Cortex of kidney (tissue), 1 donor: Measurements from ENCODE around the gene SCT.

Experiments
- DNase-seq: peaks from one replicate; lab custom pipeline; 2025; lab: John Stamatoyannopoulos, UW

Gene SCT

DNA sequence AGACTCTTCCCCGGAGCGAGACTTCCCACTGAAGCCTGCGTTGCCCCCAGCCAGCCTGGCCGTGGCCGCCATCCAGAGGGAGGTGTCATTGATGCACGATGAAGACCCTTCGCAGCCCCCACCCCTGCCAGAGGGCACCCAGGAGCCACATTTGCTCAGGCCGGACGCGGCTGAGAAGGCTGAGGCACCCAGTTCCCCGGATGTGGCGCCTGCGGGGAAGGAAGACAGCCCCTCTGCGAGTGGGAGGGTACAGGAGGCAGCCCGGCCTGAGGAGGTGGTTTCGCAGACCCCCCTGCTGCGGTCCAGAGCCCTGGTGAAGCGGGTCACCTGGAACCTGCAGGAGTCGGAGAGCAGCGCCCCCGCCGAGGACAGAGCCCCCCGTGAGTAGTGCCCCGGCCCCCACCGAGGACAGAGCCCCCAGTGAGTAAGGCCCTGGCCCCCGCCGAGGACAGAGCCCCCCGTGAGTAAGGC lies 17.6 kb downstream of the SCT start:
- DNase-seq, result no peak

DNA sequence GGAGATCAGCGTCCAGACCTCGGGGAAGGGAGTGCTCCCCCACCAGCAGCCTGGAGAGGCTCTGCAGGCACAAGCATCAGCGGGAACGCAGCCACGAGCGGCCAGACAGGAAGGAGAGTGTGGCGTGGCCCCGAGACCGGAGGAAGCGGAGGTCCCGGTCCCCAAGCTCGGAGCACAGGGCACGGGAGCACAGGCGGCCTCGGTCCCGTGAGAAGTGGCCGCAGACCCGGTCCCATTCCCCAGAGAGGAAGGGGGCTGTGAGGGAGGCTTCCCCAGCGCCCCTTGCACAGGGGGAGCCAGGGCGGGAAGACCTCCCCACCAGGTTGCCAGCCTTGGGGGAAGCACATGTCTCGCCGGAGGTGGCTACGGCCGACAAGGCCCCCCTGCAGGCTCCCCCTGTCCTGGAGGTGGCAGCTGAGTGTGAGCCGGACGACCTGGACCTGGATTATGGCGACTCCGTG lies 18.2 kb downstream of the SCT start:
- DNase-seq, result no peak

DNA sequence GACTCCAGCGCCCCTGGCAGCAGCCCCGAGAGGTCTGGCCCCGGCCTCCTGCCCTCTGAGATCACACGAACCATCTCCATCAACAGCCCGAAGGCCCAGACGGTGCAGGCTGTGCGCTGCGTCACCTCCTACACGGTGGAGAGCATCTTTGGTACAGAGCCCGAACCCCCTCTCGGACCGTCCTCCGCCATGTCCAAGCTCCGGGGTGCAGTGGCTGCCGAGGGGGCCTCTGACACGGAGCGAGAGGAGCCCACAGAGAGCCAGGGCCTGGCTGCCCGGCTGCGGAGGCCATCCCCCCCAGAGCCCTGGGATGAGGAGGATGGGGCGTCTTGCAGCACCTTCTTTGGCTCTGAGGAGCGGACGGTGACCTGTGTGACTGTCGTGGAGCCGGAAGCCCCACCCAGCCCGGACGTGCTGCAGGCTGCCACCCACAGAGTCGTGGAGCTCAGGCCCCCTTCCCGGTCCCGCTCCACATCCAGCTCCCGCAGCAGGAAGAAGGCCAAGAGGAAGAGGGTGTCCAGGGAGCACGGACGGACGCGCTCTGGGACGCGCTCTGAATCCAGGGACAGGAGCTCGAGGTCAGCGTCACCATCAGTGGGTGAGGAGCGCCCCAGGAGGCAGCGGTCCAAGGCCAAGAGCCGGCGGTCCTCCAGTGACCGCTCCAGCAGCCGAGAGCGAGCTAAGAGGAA lies 18.9 kb downstream of the SCT start:
- no peak for DNase-seq

DNA sequence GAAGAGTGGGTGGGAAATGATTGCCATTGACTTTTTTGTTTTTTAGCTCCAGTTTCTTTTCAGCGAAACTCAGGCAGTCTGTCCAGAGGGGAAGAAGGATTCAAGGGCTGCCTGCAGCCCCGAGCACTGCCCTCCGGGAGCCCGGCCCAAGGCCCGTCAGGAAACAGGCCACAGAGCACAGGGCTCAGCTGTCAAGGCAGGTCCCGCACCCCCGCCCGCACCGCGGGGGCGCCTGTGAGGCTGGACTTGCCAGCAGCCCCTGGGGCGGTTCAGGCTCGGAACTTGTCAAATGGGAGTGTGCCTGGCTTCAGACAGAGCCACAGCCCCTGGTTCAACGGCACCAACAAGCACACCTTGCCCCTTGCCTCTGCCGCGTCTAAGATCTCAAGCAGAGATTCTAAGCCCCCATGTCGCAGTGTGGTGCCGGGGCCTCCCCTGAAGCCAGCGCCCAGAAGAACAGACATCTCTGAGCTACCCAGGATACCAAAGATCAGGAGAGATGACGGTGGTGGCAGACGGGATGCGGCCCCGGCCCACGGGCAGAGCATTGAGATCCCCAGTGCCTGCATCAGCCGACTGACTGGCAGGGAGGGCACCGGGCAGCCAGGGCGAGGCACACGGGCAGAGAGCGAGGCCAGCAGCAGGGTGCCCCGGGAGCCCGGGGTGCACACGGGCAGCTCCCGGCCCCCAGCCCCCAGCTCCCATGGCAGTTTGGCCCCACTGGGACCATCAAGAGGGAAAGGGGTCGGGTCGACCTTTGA lies 19.8 kb downstream of the SCT start:
- no peak for DNase-seq

DNA sequence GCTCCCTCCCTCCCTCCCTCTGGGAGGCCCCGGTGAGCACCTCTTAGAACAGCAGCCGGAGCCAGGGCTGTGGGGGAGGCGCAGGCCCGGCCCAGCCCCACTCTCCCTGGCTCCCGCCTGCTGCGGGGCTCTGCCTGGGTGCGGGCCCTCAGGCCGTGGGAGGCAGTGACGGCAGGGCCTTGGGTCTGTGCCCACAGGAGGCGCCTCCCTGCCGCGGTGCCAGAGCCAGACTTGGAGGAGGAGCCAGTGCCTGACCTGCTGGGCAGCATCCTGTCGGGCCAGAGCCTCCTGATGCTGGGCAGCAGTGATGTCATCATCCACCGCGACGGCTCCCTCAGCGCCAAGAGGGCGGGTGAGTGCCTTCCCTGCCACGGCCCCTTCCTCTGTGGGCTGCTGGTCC lies 20.7 kb downstream of the SCT start:
- DNase-seq, result no peak

DNA sequence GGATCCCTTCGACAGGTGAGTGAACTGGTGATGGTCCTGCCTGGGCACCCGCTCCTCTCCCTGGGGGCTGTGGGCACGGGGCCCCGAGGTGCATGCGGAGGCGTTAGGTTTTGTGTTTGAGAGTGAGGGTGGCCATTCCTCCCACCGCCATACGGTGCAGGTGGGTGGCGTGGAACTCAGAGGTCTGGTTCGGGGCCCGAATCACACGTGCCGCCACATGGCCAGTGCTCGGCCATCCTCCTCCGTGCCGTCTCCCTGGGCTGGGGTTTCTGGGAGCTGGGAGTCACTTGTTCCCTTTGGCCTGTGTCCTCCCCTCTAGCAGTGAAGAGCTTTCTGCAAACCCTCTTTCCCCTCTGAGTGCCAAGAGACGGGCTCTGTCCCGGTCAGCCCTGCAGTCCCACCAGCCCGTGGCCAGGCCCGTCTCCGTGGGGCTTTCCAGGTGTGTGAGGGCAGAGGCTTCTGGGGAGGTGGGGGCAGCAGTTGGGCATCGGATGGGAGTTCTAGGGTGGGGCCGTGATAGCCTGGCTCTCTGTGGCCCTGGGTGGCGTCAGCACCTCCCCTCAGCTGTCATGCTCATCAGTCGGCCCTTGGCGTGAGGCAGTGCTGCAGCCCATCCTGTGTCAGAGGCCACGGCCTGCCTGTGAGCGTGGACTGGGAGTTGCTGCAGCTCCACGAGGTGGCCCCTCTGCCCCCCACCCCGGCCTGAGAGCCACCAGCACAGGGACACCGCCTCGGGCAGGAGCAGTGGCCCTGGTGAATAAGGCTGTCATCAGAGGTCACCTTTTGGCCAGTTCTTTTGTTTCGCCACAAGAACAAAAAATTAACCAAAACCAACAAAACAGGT lies 21.5 kb downstream of the SCT start:
- DNase-seq, result no peak

DNA sequence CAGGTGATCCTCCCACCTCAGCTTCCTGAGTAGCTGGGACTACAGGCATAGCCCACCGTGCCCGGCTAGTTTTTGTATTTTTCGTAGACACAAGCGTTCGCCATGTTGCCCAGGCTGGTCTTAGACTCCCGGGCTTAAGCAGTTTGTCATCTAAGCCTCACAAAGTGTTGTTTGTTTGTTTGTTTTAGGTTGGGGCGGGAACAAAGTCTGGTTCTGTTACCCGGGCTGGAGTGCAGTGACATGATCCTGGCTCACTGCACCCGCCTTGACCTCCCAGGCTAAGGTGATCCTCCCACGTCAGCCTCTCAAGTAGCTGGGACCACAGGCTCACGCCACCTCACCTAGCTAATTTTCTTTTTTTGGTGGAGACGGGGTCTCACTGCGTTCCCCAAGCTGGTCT lies 23.8 kb downstream of the SCT start:
- DNase-seq, result no peak

DNA sequence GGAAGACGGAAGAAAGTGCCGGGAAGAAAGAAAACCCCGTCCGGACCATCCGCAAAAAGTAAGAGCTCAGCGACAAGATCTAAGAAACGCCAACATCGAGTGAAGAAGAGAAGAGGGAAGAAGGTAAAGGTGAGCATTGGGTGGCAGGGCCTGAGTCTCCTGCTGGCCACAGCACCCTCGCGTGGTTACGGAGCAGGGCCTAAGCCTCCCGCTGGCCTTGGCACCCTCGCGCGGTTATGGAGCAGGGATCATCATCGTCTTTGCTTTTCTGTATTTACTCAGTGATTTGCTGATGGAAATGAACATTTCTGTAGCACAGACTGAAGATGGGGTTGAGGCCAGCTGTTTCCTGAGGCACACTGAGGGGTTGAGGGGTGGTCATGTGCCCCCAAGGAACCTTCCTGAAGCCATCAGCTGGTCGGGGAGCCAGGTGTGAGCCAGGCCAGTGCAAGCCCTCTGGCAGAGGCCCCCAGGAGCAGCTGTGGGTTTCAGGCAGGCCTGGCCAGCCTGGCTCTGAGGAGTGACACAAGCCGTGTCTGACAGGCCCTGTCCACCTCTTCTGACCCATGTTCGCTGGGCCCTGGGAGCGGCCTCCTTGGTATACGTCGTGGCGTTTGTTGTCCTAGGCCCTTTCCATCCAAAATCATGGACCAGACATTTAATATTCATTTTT lies 25.3 kb downstream of the SCT start:
- DNase-seq, result no peak

DNA sequence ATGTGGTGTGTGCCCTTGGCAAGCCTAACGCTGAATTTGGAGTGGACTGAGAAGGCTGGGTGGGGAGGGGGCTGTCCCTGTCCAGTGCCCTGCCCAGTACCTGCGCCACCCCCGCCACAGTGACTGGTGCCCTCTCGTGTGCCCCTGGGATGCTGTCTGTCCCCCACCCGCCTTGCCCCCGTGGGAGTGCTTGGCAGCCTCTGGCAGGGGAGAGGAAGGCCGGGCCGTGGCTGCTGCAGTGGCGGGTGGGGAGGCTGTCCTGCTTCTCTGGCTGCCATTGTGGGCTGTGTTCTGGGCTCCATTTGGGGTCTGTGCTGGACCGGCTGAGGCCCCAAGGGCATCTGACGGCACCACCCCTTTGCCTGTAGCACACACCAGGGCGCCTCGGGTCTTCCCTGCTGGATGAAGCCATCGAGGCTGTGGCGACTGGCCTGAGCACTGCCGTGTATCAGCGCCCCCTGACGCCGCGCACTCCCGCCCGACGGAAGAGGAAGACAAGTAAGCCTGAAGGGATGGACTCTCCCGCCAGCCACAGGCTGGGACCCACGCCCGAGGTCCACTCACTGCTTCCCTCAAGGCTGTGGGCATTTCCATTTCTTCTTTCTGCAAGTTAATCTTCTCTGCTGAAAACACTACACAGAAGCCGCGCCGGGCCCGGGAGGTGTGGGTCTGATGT lies 28.8 kb downstream of the SCT start:
- DNase-seq, result no peak

DNA sequence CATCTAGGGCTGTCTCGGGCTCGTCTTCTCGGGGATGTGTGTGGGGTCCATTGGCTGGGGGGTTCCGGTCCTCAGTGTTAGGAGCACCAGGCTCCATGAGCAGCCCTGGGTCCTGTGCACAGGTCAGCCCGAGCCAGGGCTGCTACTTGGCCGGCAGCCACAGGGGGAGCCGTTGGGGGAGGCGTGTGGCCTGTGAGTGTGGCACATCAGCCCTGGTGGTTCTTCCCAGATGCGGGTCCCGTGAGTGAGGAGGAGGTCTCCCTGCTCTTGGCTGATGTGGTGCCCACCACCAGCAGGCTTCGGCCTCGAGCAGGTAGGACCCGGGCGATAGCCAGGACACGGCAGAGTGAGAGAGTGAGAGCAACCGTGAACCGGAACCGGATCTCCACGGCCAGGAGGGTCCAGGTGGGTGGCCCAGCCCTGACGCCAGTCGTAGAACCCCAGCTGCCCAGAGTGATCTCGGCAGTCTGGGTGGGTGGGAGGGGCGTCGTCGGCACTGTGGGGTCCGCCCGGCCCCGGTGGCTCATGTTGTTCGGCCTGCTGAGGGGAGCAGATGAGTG lies 29.7 kb downstream of the SCT start:
- DNase-seq, result no peak

DNA sequence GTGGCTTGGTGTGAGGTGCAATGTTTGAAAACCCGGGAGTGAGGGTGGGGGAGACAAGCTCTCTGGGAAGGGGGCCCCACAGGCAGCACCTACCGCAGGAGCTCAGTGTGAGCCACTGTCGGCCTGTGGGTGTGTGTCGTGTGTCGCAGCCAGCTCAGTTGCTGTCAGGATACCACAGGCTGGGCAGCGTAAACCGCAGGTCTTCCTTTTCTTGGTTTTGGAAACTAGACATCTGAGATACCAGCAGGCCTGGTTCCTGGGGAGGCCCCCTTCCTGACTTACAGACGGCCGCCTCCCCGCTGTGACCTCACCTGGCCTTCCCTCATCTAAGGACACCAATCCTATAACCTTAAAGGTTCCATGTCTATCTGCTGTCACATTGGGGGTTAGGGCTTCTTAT lies 30.6 kb downstream of the SCT start:
- DNase-seq, result no peak

DNA sequence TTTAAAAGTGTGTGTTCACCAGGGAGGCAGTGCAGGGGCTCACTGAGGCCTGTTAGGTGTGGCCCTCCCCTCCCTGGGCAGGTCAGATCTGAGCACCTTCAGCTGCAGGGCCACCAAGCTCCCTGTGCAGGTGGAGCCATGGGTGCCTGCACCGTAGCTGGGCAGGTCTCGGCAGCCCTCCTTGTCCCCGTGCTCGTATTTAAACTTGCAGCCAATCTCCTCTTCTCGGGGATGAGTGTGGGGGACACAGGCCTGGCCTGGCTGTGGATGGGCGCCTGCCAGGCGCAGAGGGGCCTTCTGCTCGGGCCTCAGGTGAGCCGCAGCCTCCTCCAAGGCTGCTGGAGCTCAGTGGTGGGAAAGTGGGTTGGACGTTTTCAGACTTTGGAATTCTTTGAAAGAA lies 31.6 kb downstream of the SCT start:
- DNase-seq, result no peak

DNA sequence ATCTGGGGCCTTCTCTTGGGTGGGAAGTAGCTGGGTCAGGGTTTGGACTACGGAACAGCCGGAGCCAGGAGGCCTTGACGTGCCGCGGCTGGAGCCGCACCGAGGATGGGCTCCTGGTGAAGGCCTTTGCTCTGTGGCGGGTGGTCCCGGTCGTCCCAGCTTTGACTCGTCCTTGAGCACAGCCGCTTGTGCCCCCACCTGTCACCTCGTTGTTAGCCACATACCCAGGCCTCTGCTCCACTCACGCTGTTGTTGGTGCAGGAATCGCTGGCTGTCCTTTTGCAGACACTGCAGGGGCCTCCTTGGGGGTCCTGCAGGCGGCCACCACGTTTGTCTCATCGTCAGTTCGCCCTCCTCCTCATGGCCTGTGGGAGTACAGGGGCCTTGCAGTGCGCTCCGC lies 33.6 kb downstream of the SCT start:
- no peak for DNase-seq

DNA sequence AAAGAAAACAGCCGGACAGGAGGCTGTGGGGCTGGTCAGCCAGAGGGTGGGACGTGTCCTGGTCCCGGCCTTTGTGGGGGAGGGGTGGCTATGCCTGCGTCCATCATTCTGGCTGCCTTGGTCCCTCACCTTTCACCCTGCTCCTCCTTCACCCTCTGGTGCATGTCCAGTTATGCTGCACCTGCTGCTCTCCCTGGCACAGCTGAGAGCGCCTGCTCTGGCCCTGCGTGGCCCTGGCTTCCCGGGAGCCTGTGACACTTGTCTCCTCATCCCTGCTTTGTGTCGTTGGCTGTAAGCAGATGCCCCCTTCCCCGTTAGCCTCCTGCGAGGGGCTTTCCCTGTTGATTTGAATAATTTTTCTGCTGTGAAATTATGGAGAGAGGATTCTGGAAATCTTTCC lies 34.1 kb downstream of the SCT start:
- DNase-seq, result no peak

DNA sequence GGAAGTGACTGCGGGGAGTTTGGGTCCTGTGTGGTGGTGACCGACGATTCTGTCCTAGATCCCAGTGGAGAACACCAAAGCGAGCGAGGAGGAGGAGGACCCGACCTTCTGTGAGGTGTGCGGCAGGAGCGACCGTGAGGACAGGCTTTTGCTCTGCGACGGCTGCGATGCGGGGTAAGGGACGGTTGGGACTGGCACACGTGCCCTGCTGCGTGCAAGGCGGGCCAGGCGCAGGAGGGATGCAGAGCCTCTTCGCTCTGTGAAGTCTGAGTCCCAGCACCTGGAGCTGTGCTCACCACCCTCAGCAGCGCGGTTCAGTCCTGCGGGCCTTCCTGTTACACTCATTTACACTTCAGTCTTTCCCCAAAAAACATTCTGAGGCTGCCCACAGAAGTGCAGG lies 34.5 kb downstream of the SCT start:
- DNase-seq, result no peak

DNA sequence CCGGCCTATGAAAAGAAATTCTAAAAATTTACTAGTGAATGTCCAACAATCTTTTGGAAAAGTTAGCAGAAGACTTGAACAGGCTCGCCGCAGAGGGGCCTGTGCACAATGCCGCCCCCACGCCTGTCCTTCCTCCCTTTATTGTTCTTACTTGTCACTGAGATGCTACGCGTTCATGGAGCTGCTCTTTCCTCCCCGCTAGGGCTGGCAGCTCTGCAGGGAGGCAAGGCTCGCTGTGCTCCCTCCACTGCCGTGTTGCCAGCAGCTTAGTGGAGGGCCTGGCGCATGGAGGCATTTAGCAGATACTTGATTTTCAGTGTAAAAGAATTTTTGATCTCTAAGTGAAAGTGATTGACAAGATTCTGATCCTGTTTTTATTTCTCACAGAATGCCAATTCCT lies 36.0 kb downstream of the SCT start:
- no peak for DNase-seq

DNA sequence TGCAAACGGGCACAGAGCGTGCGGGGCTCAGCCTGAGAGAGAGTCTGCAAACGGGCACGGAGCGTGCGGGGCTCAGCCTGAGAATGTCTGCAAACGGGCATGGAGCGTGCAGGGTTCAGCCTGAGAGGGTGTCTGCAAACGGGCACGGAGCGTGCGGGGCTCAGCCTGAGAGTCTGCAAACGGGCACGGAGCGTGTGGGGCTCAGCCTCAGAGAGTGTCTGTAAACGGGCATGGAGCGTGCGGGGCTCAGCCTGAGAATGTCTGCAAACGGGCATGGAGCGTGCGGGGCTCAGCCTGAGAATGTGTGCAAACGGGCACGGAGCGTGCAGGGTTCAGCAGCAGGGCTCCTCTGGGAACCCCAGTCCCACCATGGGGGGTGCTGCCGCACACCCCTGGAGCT lies 37.2 kb downstream of the SCT start:
- no peak for DNase-seq

DNA sequence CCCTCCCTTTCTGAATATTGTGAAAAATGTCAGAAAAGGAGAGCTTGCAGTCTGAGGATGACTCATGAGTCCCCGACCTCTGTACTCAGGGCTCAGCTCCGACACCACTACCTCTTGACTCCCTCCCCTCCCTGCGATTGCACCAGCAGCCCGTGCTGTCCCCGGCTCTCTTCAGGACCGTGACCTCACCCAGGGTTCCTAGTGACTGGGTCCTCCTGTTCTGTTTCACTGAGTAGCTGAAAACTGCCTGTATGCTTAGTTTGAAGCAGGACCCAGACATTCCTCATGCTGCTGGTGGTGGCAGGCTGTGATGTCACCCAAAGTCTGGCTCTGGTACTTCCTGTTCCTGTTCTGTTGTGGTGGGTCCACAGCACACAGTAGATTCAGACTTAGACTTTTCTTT lies 39.0 kb downstream of the SCT start:
- DNase-seq, result no peak

DNA sequence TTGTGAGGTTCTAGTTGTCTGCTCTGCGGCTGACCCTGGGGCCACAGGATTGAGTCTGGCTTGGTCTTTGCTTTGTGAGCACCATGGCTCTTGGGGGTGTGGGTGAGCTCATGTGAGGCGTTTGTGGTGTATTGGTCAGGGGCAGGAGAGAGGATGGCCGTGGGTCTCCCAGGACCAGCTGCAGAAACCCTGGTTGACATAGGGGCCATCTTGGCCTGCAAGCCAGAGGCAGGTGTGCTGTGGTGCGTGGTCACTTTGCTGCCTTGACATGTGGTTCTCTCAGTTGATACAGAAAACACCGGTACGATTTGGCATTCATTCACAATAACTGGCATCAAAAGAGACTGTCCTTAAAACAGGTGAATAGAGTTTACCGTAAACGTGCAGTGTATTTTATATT lies 39.4 kb downstream of the SCT start:
- DNase-seq, result no peak

DNA sequence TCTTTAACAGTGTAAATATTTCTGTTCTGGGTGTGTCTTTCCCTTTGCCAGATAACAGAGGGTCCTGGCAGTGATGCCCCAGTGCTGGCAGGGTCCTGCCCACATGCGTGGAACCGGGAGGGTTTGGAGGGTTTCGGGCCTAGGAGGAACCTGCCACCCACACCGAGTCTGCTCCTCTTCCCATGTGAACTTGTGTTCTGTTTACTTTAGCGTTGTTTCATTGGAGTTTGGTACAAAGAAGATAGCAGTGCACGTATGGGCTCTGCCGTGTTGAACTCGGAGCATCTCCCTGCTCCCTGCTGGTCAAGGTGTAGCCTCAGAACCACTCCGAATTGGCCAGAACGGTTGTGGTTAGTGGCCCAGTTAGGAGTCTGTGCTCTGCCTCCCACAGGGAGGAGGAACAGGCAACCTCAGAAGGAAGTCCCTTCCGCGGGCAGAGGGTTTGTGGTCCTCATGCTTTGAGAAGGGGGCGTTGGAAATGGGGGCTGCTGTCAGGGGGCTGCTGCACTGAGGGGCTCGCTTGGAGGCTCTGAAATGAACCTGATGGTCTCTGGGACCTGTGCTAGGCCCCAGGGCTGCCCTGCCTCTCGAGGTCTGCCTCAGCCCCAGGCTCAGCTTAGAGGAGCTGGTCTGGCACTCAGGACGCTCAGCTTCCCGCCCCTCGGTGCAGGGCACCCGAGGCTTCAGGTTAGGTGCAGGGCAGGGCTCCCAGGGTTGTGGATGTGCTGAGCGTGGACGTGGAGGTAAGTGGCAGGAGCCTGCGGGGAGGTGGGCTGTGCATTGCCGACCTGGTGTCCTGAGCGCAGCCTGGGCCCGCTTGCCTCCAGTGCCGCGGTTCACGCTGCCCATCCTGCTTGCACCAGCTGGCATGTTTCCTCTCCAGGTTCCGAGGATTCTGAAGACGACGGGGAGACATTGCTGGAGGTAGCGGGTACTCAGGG lies 40.3 kb downstream of the SCT start:
- no peak for DNase-seq
